GM15510 (cell line): ENCODE results near the gene TNFAIP1.

ENCODE experiments used
- POLR2A ChIP-seq: IDR thresholded peaks from 3 replicates; pipeline ENCODE4 v1.6.1; 2011; ENCODE audit warnings: borderline replicate concordance; ENCODE audit not compliant: insufficient read length; ENCODE audit errors: extremely low read depth

Gene TNFAIP1

GRCh38 chr17:28348979-28349378, 13.4 kb downstream of the TNFAIP1 start:
- TF ChIP-seq POLR2A: no peak

DNA sequence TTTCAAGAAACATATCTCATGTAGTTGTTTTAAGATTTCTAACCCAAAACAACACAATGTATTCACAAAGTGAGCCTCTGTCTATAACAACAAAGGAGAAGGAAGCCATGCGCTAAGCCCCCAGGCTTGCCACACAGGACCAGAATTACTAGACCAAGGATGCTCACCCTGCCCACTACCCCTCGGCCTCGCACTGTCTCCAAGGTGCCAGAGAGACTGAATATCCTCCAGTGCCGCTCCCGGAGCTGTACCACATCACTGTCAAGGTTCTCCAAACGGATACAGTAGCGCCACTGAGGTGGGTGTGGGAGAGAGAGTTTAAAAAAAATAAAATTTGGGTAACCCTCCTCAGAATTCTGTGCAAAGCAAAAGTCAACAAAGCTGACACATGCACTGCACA, 14.7 kb downstream of the TNFAIP1 start:
- TF ChIP-seq POLR2A: no peak

- TF ChIP-seq POLR2A: peak; percentile 97
These were observed 21.7 kb downstream of the TNFAIP1 start, which contains the start of gene POLDIP2 for GRCh38 chr17:28357061-28357900. TSS of gene POLDIP2 (minus strand) at chr17:28357527. CDS start at chr17:28357448, 79 bp downstream.

DNA sequence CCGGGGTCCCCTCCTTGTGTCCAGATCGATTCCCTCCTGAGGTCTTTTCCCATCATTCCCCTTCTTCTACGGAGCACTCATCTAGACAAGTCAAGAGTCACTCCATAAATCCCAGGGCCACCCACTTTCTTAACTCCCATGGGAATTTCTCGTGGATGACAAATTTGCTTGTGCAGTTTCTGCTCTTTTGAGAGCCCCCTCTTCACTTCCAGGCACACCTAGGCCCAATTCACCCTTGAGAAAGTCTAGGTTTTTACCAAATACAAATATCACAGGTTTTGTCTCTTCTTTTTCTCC, 22.3 kb downstream of the TNFAIP1 start:
- TF ChIP-seq POLR2A: no peak

- no peak for TF ChIP-seq POLR2A
These were observed 27.6 kb downstream of the TNFAIP1 start for GRCh38 chr17:28363186-28363585.

DNA sequence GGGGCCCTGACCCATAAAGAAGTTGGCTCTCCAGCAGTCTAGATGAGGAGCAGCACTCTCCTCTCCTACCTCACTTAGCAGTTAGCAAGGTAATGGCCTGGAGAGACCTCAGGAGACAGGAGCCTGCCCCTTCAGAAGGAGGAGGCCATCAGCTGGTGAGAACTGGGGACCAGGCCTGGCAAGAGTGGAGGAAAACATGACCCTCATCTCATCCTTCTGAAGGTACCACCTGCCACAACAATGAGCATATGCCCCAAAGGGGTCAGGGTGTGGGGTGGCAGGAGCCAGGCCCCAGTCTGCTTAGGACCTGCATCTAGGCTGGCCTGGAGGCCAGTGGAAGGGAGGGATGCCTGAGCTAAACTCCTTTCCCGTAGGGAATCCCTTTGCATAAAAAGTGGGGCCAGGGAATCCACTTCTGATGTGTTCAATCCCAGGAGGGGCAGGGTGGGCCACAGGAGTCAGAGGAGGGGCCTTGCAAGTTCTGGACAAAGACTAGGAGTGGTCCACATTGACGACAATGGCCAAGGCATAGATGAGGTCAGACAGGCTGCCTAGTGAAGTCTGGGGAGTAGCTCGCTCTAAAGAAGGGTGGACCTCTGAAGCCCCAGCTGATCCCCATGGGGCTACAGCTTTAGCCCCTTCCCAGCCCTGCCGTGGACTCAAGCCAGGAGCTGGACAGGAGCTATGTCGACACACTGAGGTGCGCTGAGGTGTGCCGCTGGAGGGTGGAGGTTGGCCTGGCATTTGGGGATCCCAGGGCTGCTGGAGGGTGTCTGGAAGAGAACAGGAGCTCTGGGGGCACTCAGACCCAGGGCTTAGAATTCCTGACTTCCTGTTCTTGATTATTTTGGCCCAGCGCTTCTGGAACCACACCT, 28.5 kb downstream of the TNFAIP1 start:
- no peak for TF ChIP-seq POLR2A

- no peak for TF ChIP-seq POLR2A
These were observed 29.3 kb downstream of the TNFAIP1 start, which contains the start of gene SEBOX for GRCh38 chr17:28364665-28365363. TSS of gene SEBOX (minus strand) at chr17:28365199. CDS start at chr17:28365151, 48 bp downstream.

DNA sequence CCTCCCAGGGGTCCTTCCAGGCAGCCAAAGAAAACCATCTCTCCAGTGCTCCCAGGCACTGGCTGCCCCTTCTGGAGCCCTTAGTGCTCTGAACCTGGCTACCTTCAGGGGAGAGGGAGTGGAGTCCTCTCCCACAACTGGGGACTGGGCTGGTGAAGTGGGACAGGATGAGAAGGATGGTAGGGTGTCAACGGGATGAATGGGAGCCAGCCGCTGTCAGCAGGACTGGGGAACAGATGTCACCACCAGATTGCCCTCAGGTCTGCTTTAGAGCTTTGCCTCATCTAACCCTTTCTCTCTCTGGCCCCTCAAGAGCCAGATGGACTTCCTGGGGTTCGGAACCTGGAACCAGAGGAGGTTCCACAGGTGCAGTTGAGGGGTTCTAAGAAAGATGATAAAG, 29.9 kb downstream of the TNFAIP1 start:
- no peak for TF ChIP-seq POLR2A

- no peak for TF ChIP-seq POLR2A
These were observed 31.0 kb downstream of the TNFAIP1 start for GRCh38 chr17:28366605-28367004.

- no peak for TF ChIP-seq POLR2A
These were observed 32.2 kb downstream of the TNFAIP1 start for GRCh38 chr17:28367641-28368305.

DNA sequence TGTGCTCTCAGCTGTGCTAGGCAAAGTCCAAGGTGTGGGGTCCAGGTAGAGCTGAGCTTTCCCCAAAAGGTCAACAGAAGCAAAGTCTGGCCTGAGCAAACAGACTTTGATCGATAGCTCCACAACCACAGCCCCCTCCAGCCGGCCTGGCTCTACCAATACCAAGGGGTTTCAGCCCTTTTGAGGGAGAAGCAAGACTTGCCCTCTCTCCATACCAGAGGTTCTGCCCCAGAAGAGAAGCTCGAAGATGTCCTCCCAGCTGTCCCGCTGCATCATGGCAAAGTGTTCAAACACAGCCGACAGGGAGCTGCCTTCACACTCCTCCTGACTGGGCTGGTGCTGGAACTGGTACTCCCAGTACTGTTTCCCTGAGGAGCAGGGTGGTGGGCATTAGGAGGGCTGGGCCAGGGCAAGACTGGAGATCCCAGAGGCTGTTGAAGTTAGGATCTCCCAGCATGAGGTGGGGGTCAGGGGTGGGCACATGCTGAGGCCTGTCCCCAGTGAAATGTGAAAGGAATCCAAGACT, 32.8 kb downstream of the TNFAIP1 start:
- no peak for TF ChIP-seq POLR2A

- TF ChIP-seq POLR2A: no peak
These were observed 33.5 kb downstream of the TNFAIP1 start for GRCh38 chr17:28368915-28369683.

- TF ChIP-seq POLR2A: no peak
These were observed 34.1 kb downstream of the TNFAIP1 start for GRCh38 chr17:28369684-28370034.
